Thoracic aorta (tissue), 2 donors: ENCODE data around the gene SHROOM4. TPM values are rescaled to one million over a fixed set of nuclear protein-coding genes. Genes with fewer than 3 reads are reported as not detected.

Experiments
- ATAC-seq: fragments of 150-250 bp; one replicate; pipeline ENCODE4 v1.8.0; 2017; ENCODE audit warnings: low read depth; ENCODE audit not compliant: insufficient number of reproducible peaks, low FRiP score
- DNase-seq: peaks from one replicate; pipeline ENCODE4 v3.0.0-alpha.2; 2020; ENCODE audit warnings: low spot score
- H3K27ac ChIP-seq, 2 donors: fragments of 200-600 bp; sonication (generic); 1 replicate in 1 of 2; 2 replicates in 1 of 2; pipeline ENCODE4 v1.5.1; 2016; ENCODE audit warnings: mild to moderate bottlenecking in 2 of 2, moderate library complexity in 2 of 2
- H3K27me3 ChIP-seq: fragments of 200-600 bp; sonication (generic); replicated peaks from 2 replicates; pipeline ENCODE4 v1.6.0; 2016; ENCODE audit warnings: mild to moderate bottlenecking; ENCODE audit not compliant: insufficient read depth
- H3K36me3 ChIP-seq: fragments of 200-600 bp; sonication (generic); one replicate; pipeline ENCODE4 v1.5.1; 2016
- H3K4me1 ChIP-seq, 2 donors: fragments of 200-600 bp; sonication (generic); 1 replicate in 1 of 2; 2 replicates in 1 of 2; pipeline versions ENCODE4 v1.5.1 to v1.6.0; 2016; ENCODE audit warnings: low read depth in 2 of 2, mild to moderate bottlenecking in 1 of 2; ENCODE audit not compliant: control insufficient read depth in 1 of 2
- H3K4me3 ChIP-seq: fragments of 200-600 bp; sonication (generic); 2 replicates; pipeline ENCODE4 v1.5.1; 2016; ENCODE audit warnings: mild to moderate bottlenecking
- H3K9me3 ChIP-seq: fragments of 200-600 bp; sonication (generic); 2 replicates; pipeline ENCODE4 v1.5.1; 2016
- total RNA-seq, 2 donors: library from RNA; depleted of rRNA; stranded (reverse); fragments of >200 nt; gene quantifications; one replicate each; pipeline versions ENCODE4 v1.1.0 to v1.2.3, GENCODE V29; 2016
- TF ChIP-seq, protein P1 (sequence below): fragments of 200-600 bp; sonication (generic); IDR thresholded peaks from one replicate; pipeline ENCODE4 v1.5.1; 2019; ENCODE audit warnings: antibody characterized with exemption

SHROOM4 gene
- total RNA-seq, 2 donors from 2014 or later = 16.0 to 24.2 TPM

- no peaks in the 10 kb centered on the region for H3K27me3 ChIP-seq
- H3K9me3 ChIP-seq = no peaks in the 10 kb centered on the region
- no peaks in the 10 kb centered on the region for H3K4me1 ChIP-seq
- H3K27ac ChIP-seq = no peak overlapping the region
- DNase-seq = no peak
- no peaks in the 10 kb centered on the region for H3K36me3 ChIP-seq
- ATAC-seq = no peak
- no peak overlapping the region for H3K4me3 ChIP-seq
- TF ChIP-seq, protein P1, sequence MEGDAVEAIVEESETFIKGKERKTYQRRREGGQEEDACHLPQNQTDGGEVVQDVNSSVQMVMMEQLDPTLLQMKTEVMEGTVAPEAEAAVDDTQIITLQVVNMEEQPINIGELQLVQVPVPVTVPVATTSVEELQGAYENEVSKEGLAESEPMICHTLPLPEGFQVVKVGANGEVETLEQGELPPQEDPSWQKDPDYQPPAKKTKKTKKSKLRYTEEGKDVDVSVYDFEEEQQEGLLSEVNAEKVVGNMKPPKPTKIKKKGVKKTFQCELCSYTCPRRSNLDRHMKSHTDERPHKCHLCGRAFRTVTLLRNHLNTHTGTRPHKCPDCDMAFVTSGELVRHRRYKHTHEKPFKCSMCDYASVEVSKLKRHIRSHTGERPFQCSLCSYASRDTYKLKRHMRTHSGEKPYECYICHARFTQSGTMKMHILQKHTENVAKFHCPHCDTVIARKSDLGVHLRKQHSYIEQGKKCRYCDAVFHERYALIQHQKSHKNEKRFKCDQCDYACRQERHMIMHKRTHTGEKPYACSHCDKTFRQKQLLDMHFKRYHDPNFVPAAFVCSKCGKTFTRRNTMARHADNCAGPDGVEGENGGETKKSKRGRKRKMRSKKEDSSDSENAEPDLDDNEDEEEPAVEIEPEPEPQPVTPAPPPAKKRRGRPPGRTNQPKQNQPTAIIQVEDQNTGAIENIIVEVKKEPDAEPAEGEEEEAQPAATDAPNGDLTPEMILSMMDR = no peak
Observed at GRCh38 chrX:50756276-50756675, 57.7 kb downstream of the SHROOM4 start.

GRCh38 chrX:50751091-50751490 is 62.9 kb downstream of the SHROOM4 start:
- DNase-seq = no peak
- no peaks in the 10 kb centered on the region for H3K4me1 ChIP-seq
- H3K27ac ChIP-seq = no peak overlapping the region
- TF ChIP-seq, protein P1 = no peak
- no peaks in the 10 kb centered on the region for H3K27me3 ChIP-seq
- H3K4me3 ChIP-seq = no peak overlapping the region
- no peaks in the 10 kb centered on the region for H3K9me3 ChIP-seq
- no peaks in the 10 kb centered on the region for H3K36me3 ChIP-seq
- ATAC-seq = no peak

GRCh38 chrX:50747471-50747900 is 66.5 kb downstream of the SHROOM4 start:
- DNase-seq = no peak
- no peak overlapping the region for H3K27ac ChIP-seq
- H3K9me3 ChIP-seq = no peaks in the 10 kb centered on the region
- no peak overlapping the region for H3K4me3 ChIP-seq
- TF ChIP-seq, protein P1 = peak; percentile 47
- H3K27me3 ChIP-seq = no peaks in the 10 kb centered on the region
- H3K36me3 ChIP-seq = no peaks in the 10 kb centered on the region
- ATAC-seq = no peak
- no peaks in the 10 kb centered on the region for H3K4me1 ChIP-seq

DNA sequence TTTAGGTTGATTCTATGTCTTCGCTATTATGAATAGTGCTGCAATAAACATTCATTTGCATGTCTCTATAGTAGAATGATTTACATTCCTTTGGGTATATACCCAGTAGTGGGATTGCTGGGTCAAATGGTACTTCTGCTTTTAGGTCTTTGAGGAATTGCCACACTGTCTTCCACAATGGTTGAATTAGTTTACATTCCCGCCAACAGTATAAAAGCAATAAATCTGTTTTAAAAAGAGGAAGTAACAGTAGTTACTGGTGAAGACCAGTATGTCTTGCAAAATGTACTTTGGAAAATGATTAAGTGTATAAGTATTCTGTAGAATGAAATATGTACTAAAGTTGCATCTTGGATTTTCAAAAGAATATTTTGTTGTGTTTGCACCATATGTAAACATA is 77.3 kb downstream of the SHROOM4 start:
- Histone ChIP-seq H3K27me3 (no peaks in the 10 kb centered on the region), H3K4me3 (no peak overlapping the region), H3K36me3 (no peaks in the 10 kb centered on the region), H3K27ac (no peak overlapping the region), H3K9me3 (no peaks in the 10 kb centered on the region), H3K4me1 (no peaks in the 10 kb centered on the region)
- TF ChIP-seq, protein P1 = no peak
- ATAC-seq (no peak), DNase-seq (no peak)

DNA sequence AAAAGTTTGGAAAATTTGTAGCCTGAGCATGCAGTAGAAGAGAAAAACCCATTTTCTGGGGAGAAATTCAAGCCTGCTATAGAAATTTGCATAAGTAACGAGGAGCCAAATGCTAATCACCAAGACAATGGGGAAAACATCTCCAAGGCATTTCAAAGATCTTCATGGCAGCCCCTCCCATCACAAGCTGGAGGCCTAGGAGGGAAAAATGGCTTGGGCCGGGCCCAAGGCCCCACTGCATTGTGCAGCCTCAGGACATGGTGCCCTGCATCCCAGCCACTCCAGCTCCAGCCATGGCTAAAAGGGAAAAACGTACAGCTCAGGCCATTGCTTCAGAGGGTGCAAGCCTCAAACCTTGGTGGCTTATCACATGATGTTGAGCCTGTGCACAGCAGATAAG is 87.7 kb downstream of the SHROOM4 start:
- TF ChIP-seq, protein P1 = no peak
- ATAC-seq = no peak
- no peak overlapping the region for H3K27ac ChIP-seq
- H3K9me3 ChIP-seq = no peaks in the 10 kb centered on the region
- no peaks in the 10 kb centered on the region for H3K36me3 ChIP-seq
- H3K4me3 ChIP-seq = no peak overlapping the region
- DNase-seq = no peak
- H3K4me1 ChIP-seq = no peaks in the 10 kb centered on the region
- H3K27me3 ChIP-seq = no peaks in the 10 kb centered on the region
